Hypothalamus (tissue), 51 donors: ENCODE results near the gene RASGRF2.
"Not testable (repeated sequence)": the region's sequence is repeated elsewhere in the genome, so short reads cannot be mapped to it uniquely, and the experiment has no call there.

ENCODE experiments used
- DNase-seq, 51 donors: peaks; one replicate each; lab custom pipeline; 2025; lab: John Stamatoyannopoulos, UW

Gene RASGRF2

GRCh38 chr5:81256766-81257165 is 296.6 kb downstream of the RASGRF2 start:
- DNase-seq = no peak

DNA sequence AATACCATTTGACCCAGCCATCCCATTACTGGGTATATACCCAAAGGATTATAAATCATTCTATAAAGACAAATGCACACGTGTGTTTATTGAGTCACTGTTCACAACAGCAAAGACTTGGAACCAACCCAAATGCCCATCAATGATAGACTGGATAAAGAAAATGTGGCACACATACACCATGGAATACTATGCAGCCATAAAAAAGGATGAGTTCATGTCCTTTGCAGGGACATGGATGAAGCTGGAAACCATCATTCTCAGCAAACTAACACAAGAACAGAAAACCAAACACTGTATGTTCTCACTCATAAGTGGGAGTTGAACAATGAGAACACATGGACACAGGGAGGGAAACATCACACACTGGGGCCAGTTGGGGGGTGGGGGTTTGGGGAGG is 302.6 kb downstream of the RASGRF2 start:
- DNase-seq = not testable (repeated sequence)

- DNase-seq = no peak
Measured at GRCh38 chr5:81265101-81265500, 304.9 kb downstream of the RASGRF2 start.

DNA sequence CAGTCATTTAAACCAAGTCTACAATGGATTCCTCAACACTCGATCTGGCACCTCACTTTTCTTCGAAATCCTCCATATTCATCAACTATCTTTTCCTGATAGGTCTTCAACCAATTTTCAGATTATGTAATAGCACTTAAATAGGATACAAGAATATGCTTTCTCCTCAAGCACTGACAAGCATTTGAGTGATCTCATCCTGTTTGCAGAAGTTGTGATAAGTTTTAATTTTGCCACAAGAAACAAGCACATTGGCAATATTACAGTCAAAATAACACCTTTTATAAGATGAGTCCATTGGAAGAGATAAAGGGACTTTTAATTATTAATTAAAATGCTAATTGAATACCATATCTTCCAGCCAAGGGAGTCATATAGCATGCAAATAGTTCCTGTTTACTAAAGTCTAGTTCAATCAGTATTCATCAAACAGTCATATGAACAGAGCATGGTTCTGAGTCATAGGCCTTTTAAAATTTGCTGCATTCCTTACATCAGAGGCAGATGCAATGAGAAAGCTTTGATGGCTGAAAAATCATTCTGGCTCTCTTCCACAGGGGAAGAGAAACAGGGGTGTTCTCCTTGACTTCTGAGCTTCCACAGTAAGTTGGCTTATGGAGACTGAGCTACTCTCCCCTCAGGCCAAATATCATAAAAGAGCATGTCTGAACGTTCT is 308.5 kb downstream of the RASGRF2 start:
- DNase-seq = no peak

- DNase-seq = no peak
Measured at GRCh38 chr5:81269751-81270393, 309.7 kb downstream of the RASGRF2 start.

DNA sequence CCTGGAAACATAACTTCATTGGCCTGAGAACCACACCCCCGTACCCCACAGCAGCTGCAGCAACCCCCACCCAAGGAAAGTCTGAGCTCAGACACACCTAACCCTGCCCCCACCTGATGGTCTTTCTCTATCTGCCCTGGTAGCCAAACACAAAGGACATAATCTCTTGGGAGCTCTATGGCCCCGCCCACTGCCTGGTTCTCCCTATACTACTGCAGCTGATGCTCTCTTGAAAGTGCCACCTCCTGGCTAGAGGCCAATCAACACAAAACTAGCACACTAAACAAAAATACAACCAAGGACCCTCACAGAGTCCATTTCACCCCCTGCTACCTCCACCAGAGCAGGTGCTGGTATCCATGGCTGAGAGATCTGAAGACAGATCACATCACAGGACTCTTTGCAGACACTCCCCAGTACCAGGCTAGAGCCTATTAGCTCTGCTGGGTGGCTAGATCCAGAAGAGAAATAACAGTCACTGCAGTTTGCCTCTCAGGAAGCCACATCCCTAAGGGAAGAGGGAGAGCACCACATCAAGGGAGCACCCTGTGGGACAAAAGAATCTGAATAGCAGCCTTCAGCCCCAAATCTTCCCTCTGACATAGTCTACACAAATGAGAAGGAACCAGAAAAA is 310.3 kb downstream of the RASGRF2 start:
- DNase-seq = not testable (repeated sequence)
